HepG2 (cell line): ENCODE measurements around the gene RAB40C. TPM values are rescaled to one million over a fixed set of nuclear protein-coding genes. Genes with fewer than 3 reads are reported as not detected.

Experiments
- FOSL1 ChIP-seq: sonication (generic); formaldehyde crosslinking; IDR thresholded peaks from 2 replicates; pipeline ENCODE4 v1.9.0; 2021; ENCODE audit warnings: missing genetic modification reagents, borderline replicate concordance
- GPN1 ChIP-seq: sonication (generic); formaldehyde crosslinking; IDR thresholded peaks from 2 replicates; pipeline ENCODE4 v1.5.1; 2020; ENCODE audit warnings: missing genetic modification reagents, borderline replicate concordance
- HDAC1 ChIP-seq: sonication (generic); formaldehyde crosslinking; IDR thresholded peaks from 2 replicates; pipeline ENCODE4 v1.5.1; 2020; ENCODE audit warnings: mild to moderate bottlenecking, missing genetic modification reagents
- JUN ChIP-seq: sonication (generic); formaldehyde crosslinking; IDR thresholded peaks from 2 replicates; pipeline ENCODE4 v1.4.0; 2020; ENCODE audit warnings: mild to moderate bottlenecking, missing genetic modification reagents
- KLF12 ChIP-seq: sonication (generic); formaldehyde crosslinking; IDR thresholded peaks from 2 replicates; pipeline ENCODE4 v1.4.0; 2020; ENCODE audit warnings: missing genetic modification reagents, borderline replicate concordance
- MTERF4 ChIP-seq: sonication (generic); formaldehyde crosslinking; IDR thresholded peaks from 2 replicates; pipeline ENCODE4 v1.8.0; 2023; ENCODE audit warnings: mild to moderate bottlenecking, missing genetic modification reagents
- NR0B2 ChIP-seq: sonication (generic); formaldehyde crosslinking; IDR thresholded peaks from 2 replicates; pipeline ENCODE4 v1.4.0; 2020; ENCODE audit warnings: mild to moderate bottlenecking, missing genetic modification reagents
- RNF2 ChIP-seq: fragments of 450-650 bp; conservative IDR thresholded peaks from 2 replicates; pipeline ENCODE4 v1.6.1; 2016; ENCODE audit warnings: low read depth
- SKI ChIP-seq: fragments of 450-650 bp; IDR thresholded peaks from one replicate; pipeline ENCODE4 v1.6.1; 2018; ENCODE audit warnings: mild to moderate bottlenecking; ENCODE audit not compliant: partially characterized antibody
- SP4 ChIP-seq: sonication (generic); formaldehyde crosslinking; IDR thresholded peaks from 2 replicates; pipeline ENCODE4 v1.8.1; 2023; ENCODE audit warnings: mild to moderate bottlenecking, missing genetic modification reagents
- TARDBP ChIP-seq: sonication (generic); formaldehyde crosslinking; IDR thresholded peaks from 2 replicates; pipeline ENCODE4 v1.8.0; 2022; ENCODE audit warnings: mild to moderate bottlenecking, missing genetic modification reagents
- YEATS4 ChIP-seq: sonication (generic); formaldehyde crosslinking; IDR thresholded peaks from 2 replicates; pipeline ENCODE4 v1.4.0; 2020; ENCODE audit warnings: missing genetic modification reagents, borderline replicate concordance
- ZBTB1 ChIP-seq: sonication (generic); formaldehyde crosslinking; IDR thresholded peaks from 2 replicates; pipeline ENCODE4 v1.4.0; 2020; ENCODE audit warnings: missing genetic modification reagents, borderline replicate concordance
- ZKSCAN5 ChIP-seq: sonication (generic); formaldehyde crosslinking; IDR thresholded peaks from 2 replicates; pipeline ENCODE4 v1.5.1; 2020; ENCODE audit warnings: mild to moderate bottlenecking, missing genetic modification reagents
- ZNF225 ChIP-seq: sonication (generic); formaldehyde crosslinking; IDR thresholded peaks from 2 replicates; pipeline ENCODE4 v1.4.0; 2020; ENCODE audit warnings: mild to moderate bottlenecking, missing genetic modification reagents
- ZNF253 ChIP-seq: sonication (generic); formaldehyde crosslinking; IDR thresholded peaks from 2 replicates; pipeline ENCODE4 v1.8.0; 2022; ENCODE audit warnings: mild to moderate bottlenecking, missing genetic modification reagents, borderline replicate concordance
- ZNF687 ChIP-seq: sonication (generic); formaldehyde crosslinking; IDR thresholded peaks from 2 replicates; pipeline ENCODE4 v1.5.1; 2020; ENCODE audit warnings: mild to moderate bottlenecking, missing genetic modification reagents, moderate library complexity
- polyA plus RNA-seq, 8 experiments: library from polyadenylated mRNA; depleted of rRNA in 3 of 8; stranded (reverse) in 7 of 8; unstranded in 1 of 8; fragments of >200 nt; fragmentation: Illumina TruSeq in 4 of 8; extraction: Trizol in 4 of 8; gene quantifications; 2 replicates each; pipeline versions ENCODE4 v1.2.1 to v1.2.3, GENCODE V29; 2011 to 2016; ENCODE audit warnings: low read depth in 4 of 8, missing spikeins in 1 of 8, mixed read lengths in 1 of 8; ENCODE audit not compliant: insufficient read depth in 1 of 8
- total RNA-seq, 5 experiments: library from RNA; depleted of rRNA; stranded (reverse); fragments of >200 nt; fragmentation: Illumina TruSeq; extraction: Trizol; gene quantifications; 2 replicates each; pipeline ENCODE4 v1.2.3, GENCODE V29; 2016; ENCODE audit warnings: low read depth in 1 of 5
- TF ChIP-seq, protein P1 (sequence below): sonication (generic); formaldehyde crosslinking; IDR thresholded peaks from 2 replicates; pipeline ENCODE4 v1.9.0; 2021; ENCODE audit warnings: missing genetic modification reagents, mild to moderate bottlenecking, borderline replicate concordance
- TF ChIP-seq, protein P2 (sequence below): sonication (generic); formaldehyde crosslinking; IDR thresholded peaks from 2 replicates; pipeline ENCODE4 v1.5.0; 2020; ENCODE audit warnings: missing genetic modification reagents, mild to moderate bottlenecking, borderline replicate concordance
- TF ChIP-seq, protein P3 (sequence below): sonication (generic); formaldehyde crosslinking; IDR thresholded peaks from 2 replicates; pipeline ENCODE4 v1.5.1; 2020; ENCODE audit warnings: mild to moderate bottlenecking, missing genetic modification reagents, moderate library complexity

The RAB40C gene
- total and polyA plus RNA-seq, 2 of the 13 experiments (the other 11 are each of a cell fraction or from before 2014, with no cell fraction given): 7.7 to 11.5 TPM

DNA sequence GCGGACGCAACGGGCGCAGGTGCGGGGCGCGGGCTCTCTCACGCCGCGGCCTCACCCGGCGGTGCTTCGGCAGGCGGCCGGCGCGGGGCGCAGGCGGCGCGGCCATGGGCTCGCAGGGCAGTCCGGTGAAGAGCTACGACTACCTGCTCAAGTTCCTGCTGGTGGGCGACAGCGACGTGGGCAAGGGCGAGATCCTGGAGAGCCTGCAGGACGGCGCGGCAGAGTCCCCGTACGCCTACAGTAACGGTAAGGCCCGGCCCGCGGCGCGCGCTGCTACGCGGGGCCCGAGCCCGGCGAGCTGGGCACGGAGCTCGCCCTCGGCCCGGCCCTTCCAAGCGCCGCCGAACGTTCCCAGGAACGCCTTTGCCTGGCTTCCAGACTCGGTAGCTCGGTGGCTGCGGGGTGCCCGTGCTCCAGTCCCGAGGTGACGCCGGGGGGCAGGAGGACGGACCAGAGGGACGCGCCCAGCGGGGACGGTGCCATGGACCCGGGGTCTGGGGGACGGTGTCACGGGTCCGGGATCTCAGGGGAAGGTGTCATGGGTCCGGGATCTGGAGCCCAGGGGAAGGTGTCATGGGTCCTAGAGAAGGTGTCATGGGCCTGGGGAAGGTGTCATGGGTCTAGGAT, 435 bp downstream of the RAB40C start (continued):
- TF ChIP-seq TARDBP (CRISPR knock-in tag) (no peak), MTERF4 (peak; percentile 36; the same call in 1 of the 2 replicates), SKI (peak; percentile 29), ZNF687 (CRISPR knock-in tag) (peak; percentile 60), ZNF225 (CRISPR knock-in tag) (peak; percentile 41; the same call in 1 of the 2 replicates), FOSL1 (no peak), ZNF253 (CRISPR knock-in tag) (0 out of 2 replicates have a peak, but pooled peaks have one; percentile 47), KLF12 (peak; percentile 31; the same call in 1 of the 2 replicates), ZBTB1 (CRISPR knock-in tag) (no peak), HDAC1 (CRISPR knock-in tag) (peak; percentile 1; the same call in 1 of the 2 replicates), GPN1 (no peak; the same call in 1 of the 2 replicates), JUN (CRISPR knock-in tag) (no peak), RNF2 (0 out of 2 replicates have a peak, but pooled peaks have one; percentile 43), ZKSCAN5 (CRISPR knock-in tag) (no peak), NR0B2 (0 out of 2 replicates have a peak, but pooled peaks have one; percentile 54), YEATS4 (CRISPR knock-in tag) (peak; percentile 67; the same call in 1 of the 2 replicates), SP4 (CRISPR knock-in tag) (0 out of 2 replicates have a peak, but pooled peaks have one; percentile 12)
- TF ChIP-seq, protein P1, sequence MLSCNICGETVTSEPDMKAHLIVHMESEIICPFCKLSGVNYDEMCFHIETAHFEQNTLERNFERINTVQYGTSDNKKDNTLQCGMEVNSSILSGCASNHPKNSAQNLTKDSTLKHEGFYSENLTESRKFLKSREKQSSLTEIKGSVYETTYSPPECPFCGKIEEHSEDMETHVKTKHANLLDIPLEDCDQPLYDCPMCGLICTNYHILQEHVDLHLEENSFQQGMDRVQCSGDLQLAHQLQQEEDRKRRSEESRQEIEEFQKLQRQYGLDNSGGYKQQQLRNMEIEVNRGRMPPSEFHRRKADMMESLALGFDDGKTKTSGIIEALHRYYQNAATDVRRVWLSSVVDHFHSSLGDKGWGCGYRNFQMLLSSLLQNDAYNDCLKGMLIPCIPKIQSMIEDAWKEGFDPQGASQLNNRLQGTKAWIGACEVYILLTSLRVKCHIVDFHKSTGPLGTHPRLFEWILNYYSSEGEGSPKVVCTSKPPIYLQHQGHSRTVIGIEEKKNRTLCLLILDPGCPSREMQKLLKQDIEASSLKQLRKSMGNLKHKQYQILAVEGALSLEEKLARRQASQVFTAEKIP (CRISPR knock-in tag): no peak
- TF ChIP-seq, protein P2, sequence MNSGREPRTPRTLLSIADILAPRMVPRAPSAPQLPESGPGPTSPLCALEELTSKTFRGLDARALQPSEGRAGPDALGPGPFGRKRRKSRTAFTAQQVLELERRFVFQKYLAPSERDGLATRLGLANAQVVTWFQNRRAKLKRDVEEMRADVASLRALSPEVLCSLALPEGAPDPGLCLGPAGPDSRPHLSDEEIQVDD (CRISPR knock-in tag): peak; percentile 20; the same call in 1 of the 2 replicates
- TF ChIP-seq, protein P3, sequence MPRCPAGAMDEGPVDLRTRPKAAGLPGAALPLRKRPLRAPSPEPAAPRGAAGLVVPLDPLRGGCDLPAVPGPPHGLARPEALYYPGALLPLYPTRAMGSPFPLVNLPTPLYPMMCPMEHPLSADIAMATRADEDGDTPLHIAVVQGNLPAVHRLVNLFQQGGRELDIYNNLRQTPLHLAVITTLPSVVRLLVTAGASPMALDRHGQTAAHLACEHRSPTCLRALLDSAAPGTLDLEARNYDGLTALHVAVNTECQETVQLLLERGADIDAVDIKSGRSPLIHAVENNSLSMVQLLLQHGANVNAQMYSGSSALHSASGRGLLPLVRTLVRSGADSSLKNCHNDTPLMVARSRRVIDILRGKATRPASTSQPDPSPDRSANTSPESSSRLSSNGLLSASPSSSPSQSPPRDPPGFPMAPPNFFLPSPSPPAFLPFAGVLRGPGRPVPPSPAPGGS (CRISPR knock-in tag): 0 out of 2 replicates have a peak, but pooled peaks have one; percentile 58
